ENCODE measurements around the gene HCN2. TPM values are rescaled to one million over a fixed set of nuclear protein-coding genes. Genes with fewer than 3 reads are reported as not detected.

HCN2 gene
- polyA plus RNA-seq, 1 of the 3 experiments (the other 2 are of a cell fraction), result 5.6 TPM

DNA sequence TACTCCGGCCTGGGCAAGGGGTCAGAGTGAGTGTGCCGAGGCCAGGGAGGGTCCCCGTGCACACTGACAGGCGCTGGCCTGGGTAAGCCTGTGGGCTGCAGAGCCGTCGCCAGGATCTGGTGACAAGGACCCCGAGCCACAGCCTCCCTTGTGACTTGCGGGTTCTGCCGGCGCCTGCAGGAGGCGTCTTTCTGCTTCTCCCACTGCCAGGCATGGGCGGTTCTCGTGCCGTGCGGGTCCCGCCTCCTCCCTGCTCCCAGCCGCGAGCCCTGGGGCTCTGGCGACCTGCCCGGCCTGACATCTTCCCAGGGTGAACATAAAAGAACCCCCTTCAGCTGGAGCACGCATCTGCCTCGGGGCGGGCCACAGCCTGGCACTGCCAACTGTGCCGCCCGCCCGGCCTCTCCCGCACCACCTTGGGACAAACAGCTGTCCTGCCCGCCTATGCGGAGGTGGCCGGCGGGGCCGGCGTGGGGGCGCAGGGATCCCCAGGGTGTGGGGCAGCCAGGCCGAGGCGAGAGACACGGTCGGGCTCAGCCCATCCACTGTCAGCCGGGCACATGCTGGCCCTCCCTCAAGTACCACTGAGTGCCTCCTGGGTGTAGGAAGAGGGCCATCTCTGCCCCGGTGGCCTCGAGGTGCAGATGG lies 1.5 kb upstream of the HCN2 start (continued):
- TF ChIP-seq, protein P1, sequence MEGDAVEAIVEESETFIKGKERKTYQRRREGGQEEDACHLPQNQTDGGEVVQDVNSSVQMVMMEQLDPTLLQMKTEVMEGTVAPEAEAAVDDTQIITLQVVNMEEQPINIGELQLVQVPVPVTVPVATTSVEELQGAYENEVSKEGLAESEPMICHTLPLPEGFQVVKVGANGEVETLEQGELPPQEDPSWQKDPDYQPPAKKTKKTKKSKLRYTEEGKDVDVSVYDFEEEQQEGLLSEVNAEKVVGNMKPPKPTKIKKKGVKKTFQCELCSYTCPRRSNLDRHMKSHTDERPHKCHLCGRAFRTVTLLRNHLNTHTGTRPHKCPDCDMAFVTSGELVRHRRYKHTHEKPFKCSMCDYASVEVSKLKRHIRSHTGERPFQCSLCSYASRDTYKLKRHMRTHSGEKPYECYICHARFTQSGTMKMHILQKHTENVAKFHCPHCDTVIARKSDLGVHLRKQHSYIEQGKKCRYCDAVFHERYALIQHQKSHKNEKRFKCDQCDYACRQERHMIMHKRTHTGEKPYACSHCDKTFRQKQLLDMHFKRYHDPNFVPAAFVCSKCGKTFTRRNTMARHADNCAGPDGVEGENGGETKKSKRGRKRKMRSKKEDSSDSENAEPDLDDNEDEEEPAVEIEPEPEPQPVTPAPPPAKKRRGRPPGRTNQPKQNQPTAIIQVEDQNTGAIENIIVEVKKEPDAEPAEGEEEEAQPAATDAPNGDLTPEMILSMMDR (IDR thresholded peaks at IDR 0.05), result peak; percentile 72
- TF ChIP-seq SIN3A (IDR thresholded peaks at IDR 0.05; ENCODE audit: borderline replicate concordance, low read depth, low read length) (no peak), CHD2 (IDR thresholded peaks at IDR 0.05; ENCODE audit: low read length, partially characterized antibody) (peak; percentile 52), EP300 (IDR thresholded peaks at IDR 0.05; ENCODE audit: borderline replicate concordance in 1 of 2, low read depth in 1 of 2, low read length in 1 of 2) (0 out of 4 replicates have a peak, but pooled peaks of 1 of the 2 experiments have one; percentile 25), FOXJ3 (CRISPR knock-in tag; IDR thresholded peaks at IDR 0.05) (no peak), MXI1 (IDR thresholded peaks at IDR 0.05; ENCODE audit: low read depth, low read length) (peak; percentile 81), NFIC (IDR thresholded peaks at IDR 0.05; ENCODE audit: borderline replicate concordance) (peak; percentile 30; the same call in 1 of the 2 replicates)
- TF ChIP-seq, protein P2, sequence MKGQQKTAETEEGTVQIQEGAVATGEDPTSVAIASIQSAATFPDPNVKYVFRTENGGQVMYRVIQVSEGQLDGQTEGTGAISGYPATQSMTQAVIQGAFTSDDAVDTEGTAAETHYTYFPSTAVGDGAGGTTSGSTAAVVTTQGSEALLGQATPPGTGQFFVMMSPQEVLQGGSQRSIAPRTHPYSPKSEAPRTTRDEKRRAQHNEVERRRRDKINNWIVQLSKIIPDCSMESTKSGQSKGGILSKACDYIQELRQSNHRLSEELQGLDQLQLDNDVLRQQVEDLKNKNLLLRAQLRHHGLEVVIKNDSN (IDR thresholded peaks at IDR 0.05; ENCODE audit: borderline replicate concordance, low read depth), result peak; percentile 7; the same call in 1 of the 2 replicates

DNA sequence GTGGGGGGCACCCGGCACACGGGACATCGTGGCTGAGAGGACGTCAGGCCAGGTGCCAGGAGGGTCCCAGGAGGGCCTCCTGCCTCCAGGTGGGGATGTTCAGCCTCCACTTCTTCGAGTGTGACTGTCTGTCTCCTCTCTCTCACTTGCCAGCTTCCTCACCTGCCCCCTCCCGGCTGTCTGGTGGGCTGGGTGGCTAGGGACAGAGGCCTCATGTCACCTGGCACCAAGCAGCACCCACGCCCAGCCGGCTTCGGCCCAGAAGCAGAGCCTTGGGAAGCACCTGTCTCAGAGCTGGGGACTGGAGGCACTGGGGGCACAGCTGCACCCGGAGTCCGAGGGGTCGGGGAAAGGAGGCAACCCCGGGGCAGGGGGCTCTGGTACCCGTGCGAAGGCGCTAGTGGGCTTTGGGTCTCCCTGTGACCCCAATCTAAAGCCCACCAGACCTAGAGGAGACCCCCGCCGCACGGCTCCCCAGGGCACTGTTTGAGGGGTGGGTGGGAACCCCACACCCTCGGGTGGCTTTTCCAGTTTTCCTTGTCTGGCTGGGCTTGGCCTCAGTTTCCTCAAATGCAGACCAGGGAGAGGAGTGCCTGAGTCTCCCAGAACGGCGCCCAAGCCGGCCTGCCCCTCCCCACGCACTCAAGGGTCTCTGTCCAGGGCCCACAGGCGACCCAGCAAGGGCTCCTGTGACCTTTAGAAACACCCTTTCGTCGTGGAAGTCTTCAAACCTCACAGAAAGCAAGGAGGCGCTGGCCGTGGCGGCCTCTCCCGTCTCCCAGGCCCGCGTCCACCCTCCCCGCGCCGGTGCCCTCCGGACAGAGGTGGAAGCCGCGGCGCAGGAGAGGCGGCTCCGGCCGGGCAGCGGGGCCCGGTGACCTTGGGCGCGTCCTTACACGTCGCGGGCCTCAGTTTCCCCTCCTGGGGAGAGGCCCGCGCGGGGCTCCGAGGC lies 664 bp upstream of the HCN2 start:
- H2AFZ ChIP-seq (ENCODE audit: low read depth), result no peak overlapping the region
- peaks cover 4% of the 10 kb centered on the region; the same call in 1 of the 2 replicates for H3K79me2 ChIP-seq (ENCODE audit: insufficient read depth)
- H4K20me1 ChIP-seq (ENCODE audit: insufficient read depth), result peaks cover 41% of the 10 kb centered on the region
- H3F3A ChIP-seq (replicated peaks; ENCODE audit: insufficient read depth), result peaks cover 15% of the 10 kb centered on the region
- peak overlapping the region in 1 of 2 experiments; percentile 34; a peak in 1 of 4 replicates for H3K27ac ChIP-seq (ENCODE audit: low read depth in 2 of 2, low read length in 1 of 2)
- peaks cover 4 to 23% of the 10 kb centered on the region in 2 experiments; a peak in 1 of 4 replicates for H3K4me1 ChIP-seq (ENCODE audit: control insufficient read depth in 1 of 2, insufficient read depth in 2 of 2, low read depth in 1 of 2, low read length in 1 of 2)
- WGBS (ENCODE audit: low lambda C conversion rate), result 11% methylated on average over 11 of the region's 54 CpGs
- ChIA-PET CTCF (interaction anchor here (0.8 to 3.7 kb wide), 15 partner anchors 7 to 149 kb away, joined by 3 to 32 read pairs (median 3); partner anchors contain the start of gene FSTL3), POLR2A (interaction anchor here (1.0 kb wide), 1 partner anchor 58 kb away, joined by 3 read pairs; the partner anchor contains the start of gene CDC34)
- H3K9me2 ChIP-seq, result no peaks in the 10 kb centered on the region
- no peaks in the 10 kb centered on the region for H3K36me3 ChIP-seq (replicated peaks in 1 of 2; ENCODE audit: control insufficient read depth in 1 of 2, insufficient read depth in 2 of 2, low read length in 1 of 2)
- H3K9me3 ChIP-seq, result no peaks in the 10 kb centered on the region
- H3K4me3 ChIP-seq (ENCODE audit: low read depth in 2 of 2, low read length in 1 of 2), result peak overlapping the region; percentile 36 to 44; a peak in 3 of 4 replicates
- peak; percentile 59 for DNase-seq
- H3K9ac ChIP-seq, result no peak overlapping the region
- peak overlapping the region; percentile 76; the same call in 1 of the 2 replicates for H3K4me2 ChIP-seq
- no peaks in the 10 kb centered on the region for H3K27me3 ChIP-seq (ENCODE audit: insufficient read depth)
- TF ChIP-seq, protein P3, sequence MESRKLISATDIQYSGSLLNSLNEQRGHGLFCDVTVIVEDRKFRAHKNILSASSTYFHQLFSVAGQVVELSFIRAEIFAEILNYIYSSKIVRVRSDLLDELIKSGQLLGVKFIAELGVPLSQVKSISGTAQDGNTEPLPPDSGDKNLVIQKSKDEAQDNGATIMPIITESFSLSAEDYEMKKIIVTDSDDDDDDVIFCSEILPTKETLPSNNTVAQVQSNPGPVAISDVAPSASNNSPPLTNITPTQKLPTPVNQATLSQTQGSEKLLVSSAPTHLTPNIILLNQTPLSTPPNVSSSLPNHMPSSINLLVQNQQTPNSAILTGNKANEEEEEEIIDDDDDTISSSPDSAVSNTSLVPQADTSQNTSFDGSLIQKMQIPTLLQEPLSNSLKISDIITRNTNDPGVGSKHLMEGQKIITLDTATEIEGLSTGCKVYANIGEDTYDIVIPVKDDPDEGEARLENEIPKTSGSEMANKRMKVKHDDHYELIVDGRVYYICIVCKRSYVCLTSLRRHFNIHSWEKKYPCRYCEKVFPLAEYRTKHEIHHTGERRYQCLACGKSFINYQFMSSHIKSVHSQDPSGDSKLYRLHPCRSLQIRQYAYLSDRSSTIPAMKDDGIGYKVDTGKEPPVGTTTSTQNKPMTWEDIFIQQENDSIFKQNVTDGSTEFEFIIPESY (IDR thresholded peaks at IDR 0.05; ENCODE audit: borderline replicate concordance, low read depth), result no peak
